ENCODE results near the gene ATP23. TPM values are rescaled to one million over a fixed set of nuclear protein-coding genes. Genes with fewer than 3 reads are reported as not detected.

The ATP23 gene, protein sequence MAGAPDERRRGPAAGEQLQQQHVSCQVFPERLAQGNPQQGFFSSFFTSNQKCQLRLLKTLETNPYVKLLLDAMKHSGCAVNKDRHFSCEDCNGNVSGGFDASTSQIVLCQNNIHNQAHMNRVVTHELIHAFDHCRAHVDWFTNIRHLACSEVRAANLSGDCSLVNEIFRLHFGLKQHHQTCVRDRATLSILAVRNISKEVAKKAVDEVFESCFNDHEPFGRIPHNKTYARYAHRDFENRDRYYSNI
- total RNA-seq: 8.5 TPM

DNA sequence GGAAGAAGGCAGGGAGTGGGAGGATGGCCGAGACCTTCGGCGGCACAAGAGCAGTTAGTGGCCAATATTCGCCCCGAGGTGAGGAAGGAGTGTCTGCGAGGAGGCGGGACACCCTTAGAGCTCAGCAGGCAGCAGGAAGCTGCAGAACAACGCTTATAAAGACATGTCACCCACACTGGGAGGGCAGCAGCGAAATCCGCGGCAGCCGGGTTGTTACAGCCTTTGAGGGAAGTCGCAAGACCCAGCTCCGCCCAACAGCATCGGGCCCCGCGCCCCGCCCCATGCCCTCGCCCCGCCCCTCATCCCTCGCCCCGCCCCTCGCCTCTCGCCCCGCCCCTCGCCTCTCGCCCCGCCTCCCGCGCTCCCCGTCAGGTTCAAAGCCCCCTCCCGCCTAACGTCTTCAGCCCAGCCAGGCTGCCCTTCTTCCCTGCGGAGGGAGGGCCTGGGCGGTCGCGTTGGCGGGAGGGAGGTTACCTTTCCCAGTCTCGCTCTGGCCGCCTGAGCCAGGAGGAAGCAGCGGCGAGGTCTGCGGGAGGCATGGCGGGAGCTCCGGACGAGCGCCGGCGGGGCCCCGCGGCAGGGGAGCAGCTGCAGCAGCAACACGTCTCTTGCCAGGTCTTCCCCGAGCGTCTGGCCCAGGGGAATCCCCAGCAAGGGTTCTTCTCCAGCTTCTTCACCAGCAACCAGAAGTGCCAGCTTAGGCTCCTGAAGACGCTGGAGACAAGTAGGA is at the start of gene ATP23:
Gene ATP23 (plus strand): TSS at position 403 of the 730 bp plus-strand sequence. CDS start 135 bp downstream, at position 538.

Other genes with a start within 250 kb of the ATP23 start
- 131 TPM for gene OS9, start 247.4 kb upstream of the ATP23 start, total RNA-seq
- 55.6 TPM for gene AGAP2, start 202.8 kb upstream of the ATP23 start, total RNA-seq
- 52.6 TPM for gene TSPAN31, start 196.5 kb upstream of the ATP23 start, total RNA-seq
- gene CDK4, start 189.3 kb upstream of the ATP23 start, total RNA-seq: 60.4 TPM
- gene MARCHF9, start 186.5 kb upstream of the ATP23 start, total RNA-seq: 21.7 TPM
- gene CYP27B1, start 174.5 kb upstream of the ATP23 start, total RNA-seq: not detected
- gene METTL1, start 169.5 kb upstream of the ATP23 start, total RNA-seq: 4.2 TPM
- gene EEF1AKMT3, start 169.0 kb upstream of the ATP23 start, total RNA-seq: 2.8 TPM
- gene TSFM, start 158.8 kb upstream of the ATP23 start, total RNA-seq: 28.6 TPM
- 1.8 TPM for gene AVIL, start 122.8 kb upstream of the ATP23 start, total RNA-seq
- 31.8 TPM for gene CTDSP2, start 94.8 kb upstream of the ATP23 start, total RNA-seq

All from diencephalon (tissue), 1 donor.